Measurements from ENCODE around the gene GLO1. TPM values are rescaled to one million over a fixed set of nuclear protein-coding genes. Genes with fewer than 3 reads are reported as not detected.
"Not testable (repeated sequence)": the region's sequence is repeated elsewhere in the genome, so short reads cannot be mapped to it uniquely, and the experiment has no call there.

The GLO1 gene
- total RNA-seq, 2 donors from 2014 or later: 22.7 to 42.3 TPM

DNA sequence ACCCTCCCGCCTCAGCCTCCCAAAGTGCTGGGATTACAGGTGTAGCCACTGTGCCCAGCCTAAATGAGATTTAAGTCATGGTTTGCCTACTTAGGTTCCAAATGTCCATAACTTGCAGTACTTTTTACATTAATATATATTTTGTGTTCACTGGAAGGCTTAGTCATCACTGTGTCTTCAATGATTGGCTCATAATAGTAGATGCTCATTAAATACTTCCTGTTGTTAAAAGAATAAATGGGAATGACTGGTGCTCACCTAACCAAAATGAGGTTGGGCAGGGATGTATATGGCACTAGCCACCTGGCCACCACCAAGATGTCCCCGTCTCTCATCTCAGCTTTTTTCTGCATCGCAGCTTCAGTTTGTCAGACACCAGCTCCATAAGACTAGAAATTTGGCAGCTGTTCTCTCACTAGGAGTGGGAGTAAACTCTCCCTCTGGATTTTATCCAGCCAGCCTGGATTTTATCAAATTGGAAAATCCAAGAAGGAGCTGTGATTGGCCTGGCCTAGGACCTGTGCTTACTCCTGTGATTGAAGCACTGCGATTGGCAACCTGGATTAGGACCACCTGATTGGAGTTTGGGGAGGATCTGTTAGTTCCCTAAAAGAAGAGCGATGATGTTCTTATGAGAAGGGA is 1.1 kb upstream of the GLO1 start:
- no peak overlapping the region for H3K4me3 ChIP-seq
- WGBS, 2 donors: 78 to 79% methylated on average over 5 of the region's 5 CpGs

DNA sequence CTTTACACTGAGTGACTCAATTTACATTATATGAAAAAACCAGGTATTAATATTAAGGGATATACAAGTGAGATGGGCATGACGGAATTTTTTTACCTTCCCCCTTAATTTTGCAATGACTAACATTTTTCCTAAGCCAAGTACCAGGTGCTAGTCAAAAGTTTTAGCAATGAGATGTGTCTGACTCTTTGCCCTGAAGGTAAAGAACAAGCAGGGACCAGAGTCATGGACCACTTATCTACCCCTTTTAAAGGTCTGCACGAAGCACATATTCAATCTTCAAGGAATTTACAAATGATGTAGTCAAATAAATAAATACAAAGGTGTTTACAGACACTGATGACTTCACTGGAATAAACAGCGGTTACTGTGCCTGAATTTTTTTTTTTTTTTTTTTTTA is 1.4 kb downstream of the GLO1 start:
- TF ChIP-seq POLR2A (IDR thresholded peaks at IDR 0.05): no peak
- TF ChIP-seq, protein P1, sequence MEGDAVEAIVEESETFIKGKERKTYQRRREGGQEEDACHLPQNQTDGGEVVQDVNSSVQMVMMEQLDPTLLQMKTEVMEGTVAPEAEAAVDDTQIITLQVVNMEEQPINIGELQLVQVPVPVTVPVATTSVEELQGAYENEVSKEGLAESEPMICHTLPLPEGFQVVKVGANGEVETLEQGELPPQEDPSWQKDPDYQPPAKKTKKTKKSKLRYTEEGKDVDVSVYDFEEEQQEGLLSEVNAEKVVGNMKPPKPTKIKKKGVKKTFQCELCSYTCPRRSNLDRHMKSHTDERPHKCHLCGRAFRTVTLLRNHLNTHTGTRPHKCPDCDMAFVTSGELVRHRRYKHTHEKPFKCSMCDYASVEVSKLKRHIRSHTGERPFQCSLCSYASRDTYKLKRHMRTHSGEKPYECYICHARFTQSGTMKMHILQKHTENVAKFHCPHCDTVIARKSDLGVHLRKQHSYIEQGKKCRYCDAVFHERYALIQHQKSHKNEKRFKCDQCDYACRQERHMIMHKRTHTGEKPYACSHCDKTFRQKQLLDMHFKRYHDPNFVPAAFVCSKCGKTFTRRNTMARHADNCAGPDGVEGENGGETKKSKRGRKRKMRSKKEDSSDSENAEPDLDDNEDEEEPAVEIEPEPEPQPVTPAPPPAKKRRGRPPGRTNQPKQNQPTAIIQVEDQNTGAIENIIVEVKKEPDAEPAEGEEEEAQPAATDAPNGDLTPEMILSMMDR (IDR thresholded peaks at IDR 0.05): no peak
- no peak overlapping the region for H3K27ac ChIP-seq
- H3K27me3 ChIP-seq: no peaks in the 10 kb centered on the region
- 75 to 88% methylated on average over 3 of the region's 3 CpGs for WGBS, 2 donors
- DNase-seq (no peak), ATAC-seq (no peak)
- H3K36me3 ChIP-seq (replicated peaks in 1 of 2; ENCODE audit: insufficient read depth in 1 of 2, low read depth in 2 of 2): no peaks in the 10 kb centered on the region
- intact Hi-C loops (cut with DNase I): no loop called here
- peaks cover 7% of the 10 kb centered on the region for H3K4me1 ChIP-seq
- no peaks in the 10 kb centered on the region for H3K9me3 ChIP-seq
- H3K4me3 ChIP-seq: no peak overlapping the region

More for the DNA sequence above, 1.1 kb upstream of the GLO1 start:
- H3K4me1 ChIP-seq: peaks cover 7% of the 10 kb centered on the region
- H3K9me3 ChIP-seq: no peaks in the 10 kb centered on the region
- TF ChIP-seq, protein P1 (IDR thresholded peaks at IDR 0.05): no peak
- no peak for TF ChIP-seq POLR2A (IDR thresholded peaks at IDR 0.05)
- ATAC-seq: no peak
- intact Hi-C loops (cut with DNase I): no loop called here
- no peaks in the 10 kb centered on the region for H3K36me3 ChIP-seq (replicated peaks in 1 of 2; ENCODE audit: insufficient read depth in 1 of 2, low read depth in 2 of 2)
- no peaks in the 10 kb centered on the region for H3K27me3 ChIP-seq
- DNase-seq: no peak
- no peak overlapping the region for H3K27ac ChIP-seq

DNA sequence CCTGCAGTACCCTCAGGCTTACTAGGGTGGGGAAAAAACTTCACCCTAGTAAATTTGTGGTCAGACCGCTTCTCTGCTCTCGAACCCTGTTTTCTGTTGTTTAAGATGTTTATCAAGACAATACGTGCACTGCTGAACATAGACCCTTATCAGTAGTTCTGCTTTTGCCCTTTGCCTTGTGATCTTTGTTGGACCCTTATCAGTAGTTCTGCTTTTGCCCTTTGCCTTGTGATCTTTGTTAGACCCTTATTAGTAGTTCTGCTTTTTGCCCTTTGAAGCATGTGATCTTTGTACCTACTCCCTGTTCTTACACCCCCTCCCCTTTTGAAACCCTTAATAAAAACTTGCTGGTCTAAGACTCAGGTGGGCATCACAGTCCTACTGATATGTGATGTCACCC is 3.2 kb downstream of the GLO1 start:
- H3K4me1 ChIP-seq; H3K4me3 ChIP-seq; H3K9me3 ChIP-seq; DNase-seq; H3K27me3 ChIP-seq; ATAC-seq; H3K27ac ChIP-seq; H3K36me3 ChIP-seq (replicated peaks in 1 of 2; ENCODE audit: insufficient read depth in 1 of 2, low read depth in 2 of 2); intact Hi-C loops (cut with DNase I): not testable (repeated sequence)
- 89 to 92% methylated on average over 3 of the region's 3 CpGs for WGBS, 2 donors

DNA sequence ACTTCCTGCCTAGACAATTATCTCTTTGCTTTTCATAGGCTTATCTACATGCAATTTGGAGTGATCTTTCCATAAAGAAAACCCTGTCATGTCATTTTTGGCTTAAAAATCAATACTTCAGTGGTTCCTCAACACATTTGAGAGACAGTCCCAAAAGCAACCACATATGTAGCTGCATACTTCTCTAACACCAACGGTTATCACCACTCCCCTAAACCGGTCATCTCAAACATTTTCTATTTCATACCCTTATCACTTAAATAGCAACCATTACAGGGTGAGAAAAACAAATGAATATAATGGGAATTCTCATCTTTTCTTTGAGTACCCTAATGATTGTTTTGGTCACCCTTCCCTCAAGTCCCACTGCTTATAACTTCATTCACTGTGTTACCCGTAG is 5.1 kb downstream of the GLO1 start:
- H3K9me3 ChIP-seq: no peaks in the 10 kb centered on the region
- TF ChIP-seq POLR2A (IDR thresholded peaks at IDR 0.05): no peak
- TF ChIP-seq, protein P1 (IDR thresholded peaks at IDR 0.05): no peak
- H3K36me3 ChIP-seq (replicated peaks in 1 of 2; ENCODE audit: insufficient read depth in 1 of 2, low read depth in 2 of 2): no peaks in the 10 kb centered on the region
- peaks cover 7% of the 10 kb centered on the region for H3K4me1 ChIP-seq
- WGBS, 2 donors: 95 to 96% methylated on average over 3 of the region's 3 CpGs
- no peak overlapping the region for H3K27ac ChIP-seq
- intact Hi-C loops (cut with DNase I): no loop called here
- H3K4me3 ChIP-seq: no peak overlapping the region
- ATAC-seq: no peak
- H3K27me3 ChIP-seq: no peaks in the 10 kb centered on the region
- DNase-seq: no peak

DNA sequence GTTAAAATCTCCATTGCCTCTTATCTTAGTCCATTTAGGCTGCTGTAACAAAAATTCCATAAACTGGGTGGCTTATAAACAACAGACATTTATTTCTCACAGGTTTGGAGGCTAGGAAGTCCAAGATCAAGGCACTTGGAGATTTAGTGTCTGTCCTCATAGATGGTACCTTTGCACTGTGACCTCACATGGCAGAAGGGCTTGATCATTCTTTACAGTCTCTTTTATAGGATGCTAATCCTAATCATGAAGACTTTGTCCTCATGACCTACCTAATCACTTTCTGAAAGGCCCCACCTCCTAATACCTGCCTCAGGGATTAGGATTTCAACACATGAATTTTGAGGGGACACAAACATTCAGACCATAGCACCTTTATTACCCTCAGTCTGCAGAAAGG is 6.6 kb downstream of the GLO1 start:
- TF ChIP-seq POLR2A (IDR thresholded peaks at IDR 0.05): no peak
- TF ChIP-seq, protein P1 (IDR thresholded peaks at IDR 0.05): no peak
- no peaks in the 10 kb centered on the region for H3K4me1 ChIP-seq
- H3K9me3 ChIP-seq: no peaks in the 10 kb centered on the region
- intact Hi-C loops (cut with DNase I): no loop called here
- no peak overlapping the region for H3K4me3 ChIP-seq
- no peaks in the 10 kb centered on the region for H3K36me3 ChIP-seq (replicated peaks in 1 of 2; ENCODE audit: insufficient read depth in 1 of 2, low read depth in 2 of 2)
- no peak overlapping the region for H3K27ac ChIP-seq
- no peak for ATAC-seq
- no peak for DNase-seq
- H3K27me3 ChIP-seq: no peaks in the 10 kb centered on the region

Measured in body of pancreas (tissue), 4 donors.